GM19397 (cell line): ENCODE data around the gene ATXN7L1.
"Not testable (repeated sequence)": the region's sequence is repeated elsewhere in the genome, so short reads cannot be mapped to it uniquely, and the experiment has no call there.

Experiments used
- ATAC-seq: cut with Tn5 transposase; IDR thresholded peaks from one replicate; pipeline ENCODE4 v1.9.1; 2021; ENCODE audit warnings: mild to moderate bottlenecking, moderate library complexity; ENCODE audit not compliant: unreplicated experiment

ATXN7L1 gene

DNA sequence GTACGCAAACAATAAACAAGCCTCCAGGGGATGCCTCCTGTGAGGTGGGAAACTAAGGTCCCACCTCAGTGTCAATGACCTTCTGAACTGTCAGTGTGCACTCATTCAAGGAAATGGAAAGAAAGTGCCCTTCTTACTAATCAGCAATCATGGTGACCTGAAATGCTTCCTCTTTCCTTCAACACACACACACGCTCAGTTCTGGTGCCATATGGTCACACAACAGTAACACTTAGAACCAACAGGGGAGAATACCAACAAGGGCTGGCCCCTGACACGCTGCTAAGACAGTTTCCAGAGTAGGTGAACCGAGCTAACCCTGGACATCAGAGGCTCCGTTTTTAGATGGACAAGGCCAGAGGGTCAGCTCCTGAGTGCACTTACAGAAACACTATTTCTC, 253.0 kb downstream of the ATXN7L1 start:
- no peak for ATAC-seq

- ATAC-seq: no peak
Observed at GRCh38 chr7:105622106-105622731, 254.2 kb downstream of the ATXN7L1 start.

- no peak for ATAC-seq
Observed at GRCh38 chr7:105621617-105622016, 254.8 kb downstream of the ATXN7L1 start.

- ATAC-seq: no peak
Observed at GRCh38 chr7:105621176-105621575, 255.2 kb downstream of the ATXN7L1 start.

DNA sequence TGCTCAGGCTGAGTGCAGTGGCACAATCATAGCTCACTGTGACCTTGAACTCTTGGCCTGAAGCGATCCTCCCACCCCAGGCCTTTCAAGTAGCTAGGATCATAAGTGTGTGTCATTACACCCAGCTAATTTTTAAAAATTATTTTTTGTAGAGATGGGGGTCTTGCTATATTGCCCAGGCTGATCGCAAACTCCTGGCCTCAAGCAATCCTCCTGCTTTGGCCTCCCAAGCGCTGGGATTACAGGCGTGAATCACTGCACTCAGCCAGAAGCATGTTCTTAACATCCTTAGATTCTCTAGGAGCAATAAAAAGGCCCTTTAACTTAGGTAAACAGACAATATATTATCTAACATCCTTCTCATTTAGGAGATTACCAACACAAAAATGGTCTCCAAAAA, 256.8 kb downstream of the ATXN7L1 start:
- no peak for ATAC-seq

- ATAC-seq: no peak
Observed at GRCh38 chr7:105618016-105618296, 258.4 kb downstream of the ATXN7L1 start.

- no peak for ATAC-seq
Observed at GRCh38 chr7:105617280-105618015, 259.0 kb downstream of the ATXN7L1 start.

- ATAC-seq: no peak
Observed at GRCh38 chr7:105614341-105614840, 262.0 kb downstream of the ATXN7L1 start.

- ATAC-seq: no peak
Observed at GRCh38 chr7:105613611-105614330, 262.6 kb downstream of the ATXN7L1 start.

DNA sequence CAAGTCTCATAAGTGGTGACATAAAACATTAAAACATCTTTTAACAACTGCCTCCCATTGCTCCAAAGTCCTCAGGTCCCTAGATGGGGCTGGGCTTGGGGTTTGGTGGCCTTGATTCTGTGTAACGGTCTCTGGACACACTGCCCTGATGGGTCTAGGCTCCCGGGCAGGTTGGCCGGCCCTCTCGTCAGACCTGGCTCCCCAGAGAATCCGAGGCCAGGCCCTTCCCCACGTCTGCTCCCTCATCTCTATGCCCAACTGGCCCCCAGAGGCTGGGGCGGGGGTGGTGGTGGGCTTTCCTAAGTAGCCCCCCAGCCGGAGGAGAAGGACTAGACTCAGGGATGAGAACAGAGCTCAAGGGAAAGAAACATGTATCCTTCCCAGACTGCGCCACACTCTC, 263.6 kb downstream of the ATXN7L1 start:
- no peak for ATAC-seq

DNA sequence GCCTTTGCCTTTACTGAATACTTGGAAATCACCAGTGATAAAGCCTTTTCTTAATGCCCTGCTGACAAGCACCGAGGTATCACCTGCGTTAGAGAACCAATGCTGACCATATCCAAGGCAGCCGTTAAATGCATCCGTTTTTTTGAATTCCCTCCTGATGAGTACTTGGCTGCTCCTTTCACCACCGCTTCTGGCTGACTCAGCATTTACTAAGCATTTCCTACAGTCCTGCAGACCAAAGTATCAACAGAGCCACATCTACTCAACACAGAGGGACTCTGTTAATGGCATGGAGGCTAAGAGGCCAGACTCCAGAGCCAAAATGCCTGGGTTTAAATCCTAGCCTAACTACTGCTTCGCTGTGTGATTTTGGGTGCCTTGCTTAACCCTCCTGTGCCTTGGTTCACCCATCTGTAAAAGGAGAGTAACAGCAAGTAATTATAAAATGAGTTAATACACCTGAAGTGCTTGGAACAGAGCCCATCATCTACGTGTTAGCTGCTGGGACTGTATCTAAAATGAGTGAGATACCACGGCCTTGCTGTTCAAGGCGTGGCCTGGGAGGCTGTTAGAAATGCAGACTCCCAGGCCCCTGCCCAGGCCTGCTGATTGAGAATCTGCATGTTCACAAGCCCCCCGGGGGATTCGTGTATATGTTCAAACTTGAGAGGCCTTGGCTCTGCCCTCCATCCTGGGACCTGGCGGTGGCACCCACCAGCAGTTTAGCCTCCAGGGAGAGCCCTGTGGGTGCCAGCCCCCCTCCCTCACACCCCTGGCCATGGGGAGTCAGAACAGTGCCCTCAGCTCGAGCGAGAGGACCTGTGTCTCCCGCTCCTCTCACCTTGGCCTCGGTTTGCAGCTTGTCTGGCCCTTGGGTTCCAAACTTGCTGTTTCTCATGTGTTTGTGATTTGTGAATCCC, 264.3 kb downstream of the ATXN7L1 start:
- no peak for ATAC-seq

- no peak for ATAC-seq
Observed at GRCh38 chr7:105610165-105610930, 266.1 kb downstream of the ATXN7L1 start.

DNA sequence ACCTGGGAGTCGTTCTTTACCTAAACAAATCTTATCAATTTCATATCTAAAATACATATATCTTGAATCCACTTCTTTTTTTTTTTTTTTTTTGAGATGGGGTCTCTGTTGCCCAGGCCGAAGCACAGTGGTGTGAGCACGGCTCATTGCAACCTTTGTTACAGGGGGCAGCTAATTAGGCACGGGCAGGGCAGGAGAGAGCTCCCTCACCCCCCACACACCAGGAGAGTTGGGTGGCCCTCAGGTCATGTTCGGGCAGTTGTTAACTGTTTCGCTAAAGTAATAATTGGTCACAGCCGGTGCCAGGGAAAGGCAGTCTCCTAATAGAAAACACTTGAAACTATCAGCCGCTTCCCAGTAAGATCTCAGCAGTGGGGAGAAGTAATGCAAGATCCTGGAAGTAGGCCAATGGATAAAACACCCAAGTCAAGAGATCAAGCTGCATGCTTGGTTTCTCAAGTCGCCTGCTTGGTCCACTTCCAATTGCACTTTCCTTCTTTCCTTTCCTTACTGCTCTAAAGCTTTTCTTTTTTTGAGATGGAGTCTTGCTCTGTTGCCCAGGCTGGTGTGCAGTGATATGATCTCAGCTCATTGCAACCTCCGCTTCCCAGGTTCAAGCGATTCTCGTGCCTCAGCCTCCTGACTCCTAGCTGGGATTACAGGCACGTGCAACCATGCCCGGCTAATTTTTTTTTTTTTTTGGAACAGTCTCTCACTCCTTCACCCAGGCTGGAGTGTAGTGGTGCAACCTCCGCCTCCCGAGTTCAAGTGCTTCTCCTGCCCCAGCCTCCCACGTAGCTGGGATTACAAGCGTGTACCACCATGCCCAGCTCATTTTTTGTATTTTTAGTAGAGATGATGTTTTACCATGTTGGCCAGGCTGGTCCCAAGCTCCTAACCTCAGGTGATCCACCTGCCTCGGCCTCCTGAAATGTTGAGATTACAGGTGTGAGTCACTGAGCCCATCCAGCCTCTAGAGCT, 273.8 kb downstream of the ATXN7L1 start:
- ATAC-seq: no peak

GRCh38 chr7:105600720-105601550, 275.5 kb downstream of the ATXN7L1 start:
- no peak for ATAC-seq

DNA sequence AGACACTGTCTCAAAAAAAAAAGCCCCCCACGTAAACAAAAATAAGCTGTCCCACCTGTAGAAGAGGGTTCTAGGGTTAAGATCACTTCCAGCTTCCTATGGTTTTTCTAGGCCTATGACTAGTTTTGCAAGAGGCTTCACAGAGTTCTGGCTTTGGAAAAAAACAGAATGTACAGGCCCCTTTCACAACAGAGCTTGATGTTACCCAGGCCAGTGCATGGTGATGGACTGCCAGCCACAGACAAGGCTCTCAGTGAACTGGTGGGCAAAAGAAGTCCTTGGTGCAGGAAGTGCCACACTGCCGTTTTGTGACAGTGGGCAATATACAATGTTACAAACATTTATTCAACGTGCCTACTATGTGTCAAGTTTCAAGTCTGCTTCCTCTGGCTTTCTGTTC, 276.8 kb downstream of the ATXN7L1 start:
- ATAC-seq: no peak

GRCh38 chr7:105599080-105599479, 277.3 kb downstream of the ATXN7L1 start:
- not testable (repeated sequence) for ATAC-seq

DNA sequence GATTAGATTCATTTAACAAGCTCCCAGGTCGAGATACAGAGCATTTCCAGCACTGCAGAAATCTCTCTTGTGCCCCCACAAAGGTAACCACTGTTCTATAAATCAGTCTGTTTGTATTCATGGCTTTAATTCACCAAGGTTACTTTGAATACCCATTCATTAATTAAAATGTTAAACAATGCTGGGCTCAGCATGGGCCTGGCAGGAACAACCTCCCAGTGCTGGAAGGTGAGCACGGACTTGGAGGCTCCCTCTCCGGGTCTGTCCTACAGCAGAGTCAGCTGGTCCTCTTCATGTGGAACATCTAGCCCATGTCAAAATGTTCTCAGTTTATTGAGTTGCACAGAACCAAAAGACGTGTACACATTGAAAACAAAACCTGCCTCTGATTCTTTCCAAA, 279.5 kb downstream of the ATXN7L1 start:
- ATAC-seq: no peak

GRCh38 chr7:105594034-105594433, 282.4 kb downstream of the ATXN7L1 start:
- ATAC-seq: no peak
